Measurements from ENCODE around the gene FGF14. TPM values are rescaled to one million over a fixed set of nuclear protein-coding genes. Genes with fewer than 3 reads are reported as not detected.
"Not testable (repeated sequence)": the region's sequence is repeated elsewhere in the genome, so short reads cannot be mapped to it uniquely, and the experiment has no call there.

The FGF14 gene
- total and polyA plus RNA-seq, 2 donors (not counting 1 experiment from before 2014, with no cell fraction given) = under 0.01 TPM; not detected in 1

GRCh38 chr13:102138635-102139190 lies 263.1 kb downstream of the FGF14 start:
- no peak overlapping the region for H3K27ac ChIP-seq (ENCODE audit: low read length in 2 of 2)
- POLR2A ChIA-PET = no interaction called here
- H3K27me3 Mint-ChIP-seq = no peaks in the 10 kb centered on the region

GRCh38 chr13:102137904-102138303 lies 263.9 kb downstream of the FGF14 start:
- WGBS (ENCODE audit: insufficient coverage) = 100% methylated on average over 2 of the region's 4 CpGs
- H3K27me3 Mint-ChIP-seq; H4K20me1 ChIP-seq (ENCODE audit: control insufficient read depth, insufficient read depth, low read length, poor library complexity, severe bottlenecking); H2AFZ ChIP-seq (ENCODE audit: insufficient read depth, low read depth, low read length, poor library complexity, severe bottlenecking); H3K9ac ChIP-seq (ENCODE audit: low read length); DNase-seq; H3K36me3 ChIP-seq (replicated peaks in 1 of 2; ENCODE audit: control extremely low read depth in 1 of 2, control insufficient read depth in 1 of 2, extremely low read depth in 1 of 2, insufficient read depth in 2 of 2, low read length in 1 of 2); H3K4me3 ChIP-seq (ENCODE audit: control extremely low read depth in 1 of 5, extremely low read depth in 1 of 5, insufficient read depth in 1 of 5, low read depth in 2 of 5, low read length in 4 of 5); H3K27ac Mint-ChIP-seq; H3K79me2 ChIP-seq (ENCODE audit: control insufficient read depth, insufficient read depth, low read length); CTCF ChIA-PET; H3K4me2 ChIP-seq (replicated peaks; ENCODE audit: low read depth, low read length, poor library complexity, severe bottlenecking); H3K27ac ChIP-seq (ENCODE audit: low read length in 2 of 2); ATAC-seq (ENCODE audit: low read depth); H3K4me1 Mint-ChIP-seq; H3K27me3 ChIP-seq (replicated peaks in 1 of 4; ENCODE audit: control extremely low read depth in 1 of 4, control insufficient read depth in 3 of 4, insufficient read depth in 4 of 4, low read length in 3 of 4); intact Hi-C loops (cut with micrococcal nuclease); H3K9me3 ChIP-seq (ENCODE audit: control extremely low read depth in 1 of 3, control insufficient read depth in 2 of 3, insufficient read depth in 1 of 3, low read length in 2 of 3); H3K4me1 ChIP-seq (ENCODE audit: control insufficient read depth in 2 of 2, insufficient read depth in 2 of 2, low read length in 2 of 2); H3K9me3 Mint-ChIP-seq (ENCODE audit: insufficient read depth); H3K4me3 Mint-ChIP-seq; POLR2A ChIA-PET: not testable (repeated sequence)

More at GRCh38 chr13:102138635-102139190, 263.1 kb downstream of the FGF14 start:
- intact Hi-C loops (cut with micrococcal nuclease) = no loop called here
- H3K9ac ChIP-seq (ENCODE audit: low read length) = no peak overlapping the region
- no peak overlapping the region for H3K27ac Mint-ChIP-seq
- no peak overlapping the region for H3K4me2 ChIP-seq (replicated peaks; ENCODE audit: low read depth, low read length, poor library complexity, severe bottlenecking)
- no peaks in the 10 kb centered on the region for H4K20me1 ChIP-seq (ENCODE audit: control insufficient read depth, insufficient read depth, low read length, poor library complexity, severe bottlenecking)
- WGBS (ENCODE audit: insufficient coverage) = 100% methylated on average over 1 of the region's 3 CpGs
- ATAC-seq (ENCODE audit: low read depth) (no peak), DNase-seq (no peak)
- CTCF ChIA-PET = no interaction called here
- H3K4me1 Mint-ChIP-seq = no peaks in the 10 kb centered on the region
- H3K4me3 ChIP-seq (ENCODE audit: control extremely low read depth in 1 of 5, extremely low read depth in 1 of 5, insufficient read depth in 1 of 5, low read depth in 2 of 5, low read length in 4 of 5) = no peak overlapping the region
- no peaks in the 10 kb centered on the region for H3K27me3 ChIP-seq (replicated peaks in 1 of 4; ENCODE audit: control extremely low read depth in 1 of 4, control insufficient read depth in 3 of 4, insufficient read depth in 4 of 4, low read length in 3 of 4)
- TF ChIP-seq CTCF (IDR thresholded peaks at IDR 0.05) (no peak), EZH2 (IDR thresholded peaks at IDR 0.05; ENCODE audit: borderline replicate concordance, insufficient read depth, low read depth, low read length, poor library complexity, severe bottlenecking) (no peak)
- H3K9me3 ChIP-seq (ENCODE audit: control extremely low read depth in 1 of 3, control insufficient read depth in 2 of 3, insufficient read depth in 1 of 3, low read length in 2 of 3) = no peaks in the 10 kb centered on the region
- no peaks in the 10 kb centered on the region for H3K79me2 ChIP-seq (ENCODE audit: control insufficient read depth, insufficient read depth, low read length)
- H3K9me3 Mint-ChIP-seq (ENCODE audit: insufficient read depth) = no peaks in the 10 kb centered on the region
- H3K4me1 ChIP-seq (ENCODE audit: control insufficient read depth in 2 of 2, insufficient read depth in 2 of 2, low read length in 2 of 2) = no peaks in the 10 kb centered on the region
- H3K36me3 ChIP-seq (replicated peaks in 1 of 2; ENCODE audit: control extremely low read depth in 1 of 2, control insufficient read depth in 1 of 2, extremely low read depth in 1 of 2, insufficient read depth in 2 of 2, low read length in 1 of 2) = no peaks in the 10 kb centered on the region
- no peak overlapping the region for H2AFZ ChIP-seq (ENCODE audit: insufficient read depth, low read depth, low read length, poor library complexity, severe bottlenecking)
- H3K4me3 Mint-ChIP-seq = no peak overlapping the region

Data from B cell (primary cell).